K562 (cell line): ENCODE results near the gene PEX7. TPM values are rescaled to one million over a fixed set of nuclear protein-coding genes. Genes with fewer than 3 reads are reported as not detected.

Experiments
- BCLAF1 ChIP-seq, 2 experiments: fragments of 450-650 bp in 1 of 2; IDR thresholded peaks; 2 replicates each; pipeline ENCODE4 v1.6.1; 2011 to 2017; ENCODE audit warnings: low read depth in 2 of 2, antibody characterized with exemption in 1 of 2, borderline replicate concordance in 1 of 2, low read length in 1 of 2, mild to moderate bottlenecking in 1 of 2, mixed read lengths in 1 of 2; ENCODE audit not compliant: control insufficient read depth in 1 of 2
- CBX1 ChIP-seq: sonication (generic); IDR thresholded peaks from 2 replicates; pipeline ENCODE4 v1.6.1; 2016; ENCODE audit warnings: antibody characterized with exemption, low read depth, mild to moderate bottlenecking
- CTBP1 ChIP-seq: fragments of 450-650 bp; IDR thresholded peaks from 2 replicates; pipeline ENCODE4 v1.6.1; 2016; ENCODE audit warnings: borderline replicate concordance
- EWSR1 ChIP-seq: fragments of 450-650 bp; IDR thresholded peaks from 2 replicates; pipeline ENCODE4 v1.6.1; 2018; ENCODE audit warnings: borderline replicate concordance, mild to moderate bottlenecking, low read depth, moderate library complexity; ENCODE audit not compliant: partially characterized antibody
- GTF3C2 ChIP-seq: IDR thresholded peaks from 3 replicates; pipeline ENCODE4 v1.6.1; 2011; ENCODE audit warnings: borderline replicate concordance, mild to moderate bottlenecking, moderate library complexity; ENCODE audit not compliant: insufficient read length; ENCODE audit errors: extremely low read depth
- HEY1 ChIP-seq: fragments of 250-450 bp; sonication (Bioruptor Pico); IDR thresholded peaks from 2 replicates; pipeline ENCODE4 v1.5.0; 2020; ENCODE audit warnings: mild to moderate bottlenecking, moderate library complexity, borderline replicate concordance
- MTF1 ChIP-seq: fragments of 250-450 bp; sonication (Bioruptor Pico); IDR thresholded peaks from 2 replicates; pipeline ENCODE4 v1.9.0; 2021; ENCODE audit warnings: moderate library complexity, mild to moderate bottlenecking, inconsistent platforms, borderline replicate concordance
- MYNN ChIP-seq, 2 experiments: sonication (generic); formaldehyde crosslinking in 1 of 2; IDR thresholded peaks; 2 replicates each; pipeline versions ENCODE4 v1.5.0 to v1.6.1; 2016 to 2020; ENCODE audit warnings: antibody characterized with exemption in 1 of 2, missing genetic modification reagents in 1 of 2
- NR3C1 ChIP-seq: sonication (generic); formaldehyde crosslinking; IDR thresholded peaks from 2 replicates; pipeline ENCODE4 v1.8.1; 2022; ENCODE audit warnings: missing genetic modification reagents
- SMARCE1 ChIP-seq: fragments of 450-650 bp; IDR thresholded peaks from 2 replicates; pipeline ENCODE4 v1.7.1; 2016; ENCODE audit warnings: mild to moderate bottlenecking
- TCFL5 ChIP-seq: fragments of 250-450 bp; sonication (Bioruptor Pico); conservative IDR thresholded peaks from 2 replicates; pipeline ENCODE4 v1.6.1; 2021; ENCODE audit warnings: mild to moderate bottlenecking, moderate library complexity, matching md5 sums
- VEZF1 ChIP-seq: fragments of 200-800 bp; sonication (Bioruptor generic); IDR thresholded peaks from 2 replicates; pipeline ENCODE4 v1.6.1; 2017; ENCODE audit warnings: missing genetic modification characterization, missing compliant biosample characterization
- ZNF174 ChIP-seq: fragments of 250-450 bp; sonication (Bioruptor Pico); IDR thresholded peaks from 2 replicates; pipeline ENCODE4 v1.4.0; 2020; ENCODE audit warnings: mild to moderate bottlenecking
- polyA plus RNA-seq, 8 experiments: library from polyadenylated mRNA; depleted of rRNA in 4 of 8; stranded (reverse) in 5 of 8; unstranded in 3 of 8; fragments of >200 nt; fragmentation: Nextera tagmentation in 2 of 8; fragmentation: Illumina TruSeq in 1 of 8; extraction: Ambion mirVana in 2 of 8; extraction: Trizol in 1 of 8; gene quantifications; 2 replicates each; pipeline versions ENCODE4 v1.2.1 to v1.2.3, GENCODE V29; 2011 to 2014; ENCODE audit warnings: inconsistent platforms in 1 of 8, missing spikeins in 1 of 8
- total RNA-seq, 7 experiments: library from RNA; depleted of rRNA in 6 of 7; stranded (reverse); fragments of >200 nt in 6 of 7; fragmentation: Illumina TruSeq in 2 of 7; extraction: Trizol in 2 of 7; gene quantifications; 2 replicates each; pipeline versions ENCODE4 v1.2.1 to v1.2.3, GENCODE V29; 2011 to 2021; ENCODE audit warnings: low replicate concordance in 1 of 7
- TF ChIP-seq, protein P1 (sequence below), 2 experiments: fragments of 450-650 bp in 1 of 2; sonication (generic) in 1 of 2; formaldehyde crosslinking in 1 of 2; IDR thresholded peaks in 1 of 2; conservative IDR thresholded peaks in 1 of 2; 2 replicates each; pipeline versions ENCODE4 v1.6.1 to v1.8.1; 2016 to 2023; ENCODE audit warnings: mild to moderate bottlenecking in 2 of 2, moderate library complexity in 2 of 2, inconsistent platforms in 1 of 2, missing genetic modification reagents in 1 of 2
- TF ChIP-seq, protein P2 (sequence below): fragments of 450-650 bp; IDR thresholded peaks from 2 replicates; pipeline ENCODE4 v1.6.1; 2018; ENCODE audit warnings: mild to moderate bottlenecking, low read depth; ENCODE audit not compliant: partially characterized antibody

Gene PEX7
- total and polyA plus RNA-seq, 9 of the 15 experiments (the other 6 are each of a cell fraction or from before 2014, with no cell fraction given), result 1.6 to 12.9 (median 9.1) TPM

GRCh38 chr6:136822376-136823127 lies at the start of gene PEX7 (continued):
- TF ChIP-seq MTF1 (CRISPR knock-in tag) (no peak), EWSR1 (no peak), SMARCE1 (0 out of 2 replicates have a peak, but pooled peaks have one; percentile 25), NR3C1 (CRISPR knock-in tag) (0 out of 2 replicates have a peak, but pooled peaks have one; percentile 2), GTF3C2 (no peak), TCFL5 (CRISPR knock-in tag) (no peak), HEY1 (no peak), BCLAF1 (IDR thresholded peaks at IDR 0.05; ENCODE audit: borderline replicate concordance in 1 of 2, control insufficient read depth in 1 of 2, low read depth in 2 of 2, low read length in 1 of 2) (no peak), MYNN (IDR thresholded peaks at IDR 0.05) (no peak), MYNN (CRISPR knock-in tag; IDR thresholded peaks at IDR 0.05) (no peak), CTBP1 (peak; percentile 54), ZNF174 (CRISPR knock-in tag) (no peak), VEZF1 (CRISPR knock-in tag) (peak; percentile 92), CBX1 (no peak)
- TF ChIP-seq, protein P1, sequence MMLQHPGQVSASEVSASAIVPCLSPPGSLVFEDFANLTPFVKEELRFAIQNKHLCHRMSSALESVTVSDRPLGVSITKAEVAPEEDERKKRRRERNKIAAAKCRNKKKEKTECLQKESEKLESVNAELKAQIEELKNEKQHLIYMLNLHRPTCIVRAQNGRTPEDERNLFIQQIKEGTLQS (IDR thresholded peaks at IDR 0.05), result no peak
- TF ChIP-seq, protein P1 (CRISPR knock-in tag; conservative IDR thresholded peaks at IDR 0.05), result no peak
- TF ChIP-seq, protein P2, sequence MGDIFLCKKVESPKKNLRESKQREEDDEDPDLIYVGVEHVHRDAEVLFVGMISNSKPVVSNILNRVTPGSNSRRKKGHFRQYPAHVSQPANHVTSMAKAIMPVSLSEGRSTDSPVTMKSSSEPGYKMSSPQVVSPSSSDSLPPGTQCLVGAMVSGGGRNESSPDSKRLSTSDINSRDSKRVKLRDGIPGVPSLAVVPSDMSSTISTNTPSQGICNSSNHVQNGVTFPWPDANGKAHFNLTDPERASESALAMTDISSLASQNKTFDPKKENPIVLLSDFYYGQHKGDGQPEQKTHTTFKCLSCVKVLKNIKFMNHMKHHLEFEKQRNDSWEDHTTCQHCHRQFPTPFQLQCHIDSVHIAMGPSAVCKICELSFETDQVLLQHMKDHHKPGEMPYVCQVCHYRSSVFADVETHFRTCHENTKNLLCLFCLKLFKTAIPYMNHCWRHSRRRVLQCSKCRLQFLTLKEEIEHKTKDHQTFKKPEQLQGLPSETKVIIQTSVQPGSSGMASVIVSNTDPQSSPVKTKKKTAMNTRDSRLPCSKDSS, result no peak
